HG03196 (cell line): ENCODE results near the gene PLEKHA4.
A peak's percentile ranks its signal among the peaks of the same experiment; 100 is the strongest.
"Not testable (repeated sequence)": the region's sequence is repeated elsewhere in the genome, so short reads cannot be mapped to it uniquely, and the experiment has no call there.

Experiments
- ATAC-seq: cut with Tn5 transposase; IDR thresholded peaks from one replicate; pipeline ENCODE4 v1.9.1; 2021; ENCODE audit not compliant: unreplicated experiment

PLEKHA4 gene

GRCh38 chr19:48890551-48890950, 22.1 kb upstream of the PLEKHA4 start:
- no peak for ATAC-seq

- ATAC-seq: not testable (repeated sequence)
Measured at GRCh38 chr19:48889496-48889895, 21.1 kb upstream of the PLEKHA4 start.

- ATAC-seq: no peak
Measured at GRCh38 chr19:48887861-48888612, 19.6 kb upstream of the PLEKHA4 start.

- ATAC-seq: no peak
Measured at GRCh38 chr19:48883726-48884125, 15.3 kb upstream of the PLEKHA4 start.

- ATAC-seq: no peak
Measured at GRCh38 chr19:48881741-48882657, 13.6 kb upstream of the PLEKHA4 start.

- ATAC-seq: not testable (repeated sequence)
Measured at GRCh38 chr19:48879696-48880095, 11.3 kb upstream of the PLEKHA4 start.

- no peak for ATAC-seq
Measured at GRCh38 chr19:48879025-48879637, 10.7 kb upstream of the PLEKHA4 start.

- ATAC-seq: no peak
Measured at GRCh38 chr19:48878196-48879024, 10.0 kb upstream of the PLEKHA4 start.

- no peak for ATAC-seq
Measured at GRCh38 chr19:48877855-48878195, 9.4 kb upstream of the PLEKHA4 start.

GRCh38 chr19:48876043-48876981, 7.9 kb upstream of the PLEKHA4 start:
- ATAC-seq: not testable (repeated sequence)

- no peak for ATAC-seq
Measured at GRCh38 chr19:48874303-48875135, 6.1 kb upstream of the PLEKHA4 start.

GRCh38 chr19:48873476-48874302, 5.3 kb upstream of the PLEKHA4 start:
- ATAC-seq: no peak

GRCh38 chr19:48872884-48873475, 4.6 kb upstream of the PLEKHA4 start:
- ATAC-seq: no peak

- ATAC-seq: peak; percentile 54
Measured at GRCh38 chr19:48872182-48872883, 3.9 kb upstream of the PLEKHA4 start, which contains the start of gene PPP1R15A. TSS of gene PPP1R15A (plus strand) at chr19:48872421. CDS start at chr19:48873234, 813 bp downstream.

GRCh38 chr19:48871471-48872181, 3.2 kb upstream of the PLEKHA4 start:
- not testable (repeated sequence) for ATAC-seq

- no peak for ATAC-seq
Measured at GRCh38 chr19:48870048-48870447, 1.6 kb upstream of the PLEKHA4 start.
